HL-60 (cell line): Measurements from ENCODE around the gene CNTNAP2.

Experiments used
- CTCF ChIP-seq: IDR thresholded peaks from one replicate; pipeline ENCODE4 v1.5.1; 2011; ENCODE audit warnings: low read length, control low read depth, inconsistent platforms; ENCODE audit not compliant: insufficient read depth
- POLR2AphosphoS5 ChIP-seq: IDR thresholded peaks from 2 replicates; pipeline ENCODE4 v1.6.1; 2012; ENCODE audit warnings: low read depth
- REST ChIP-seq: IDR thresholded peaks from 2 replicates; pipeline ENCODE4 v1.6.1; 2012; ENCODE audit warnings: low read depth; ENCODE audit not compliant: insufficient replicate concordance

DNA sequence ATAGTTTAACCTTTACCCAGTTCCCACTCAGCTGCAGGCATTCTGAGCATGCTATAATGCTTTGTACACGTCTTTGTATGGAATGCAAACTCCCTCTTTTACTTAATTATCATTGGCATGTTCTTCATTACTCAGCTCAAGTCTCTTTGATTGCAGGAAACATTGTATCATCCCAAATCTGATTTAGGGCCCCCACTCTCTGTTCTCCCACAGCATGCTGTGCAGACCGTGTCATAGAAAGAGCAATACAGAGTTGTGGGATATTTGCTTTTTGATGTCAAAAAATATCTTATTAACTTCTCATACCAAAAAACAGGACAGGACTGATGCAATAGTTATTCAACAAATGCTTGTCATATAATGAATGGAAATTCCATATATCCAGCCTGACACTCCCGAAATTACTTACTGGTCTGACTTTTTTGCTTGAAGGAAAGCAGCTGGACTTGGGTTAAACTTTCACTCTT lies 1392.5 kb downstream of the CNTNAP2 start:
- TF ChIP-seq CTCF: no peak
- TF ChIP-seq POLR2AphosphoS5: no peak
- TF ChIP-seq REST: no peak
